ENCODE measurements around the gene CLMN. TPM values are rescaled to one million over a fixed set of nuclear protein-coding genes. Genes with fewer than 3 reads are reported as not detected.

Gene CLMN
- total and polyA plus RNA-seq, 2 of the 4 experiments (the other 2 are of a cell fraction) = 0.10 to 0.18 TPM

GRCh38 chr14:95232894-95233584, 86.7 kb downstream of the CLMN start:
- DNase-seq (no peak), ATAC-seq (ENCODE audit: low read depth) (no peak)
- dilution Hi-C loops (cut with HindIII; ENCODE audit: low sequenced_read_pairs, unreplicated experiment) = no loop called here
- no peak overlapping the region for H2AK9ac ChIP-seq (replicated peaks; ENCODE audit: low read depth, low read length, poor library complexity)
- H4K5ac ChIP-seq (ENCODE audit: low read depth, low read length) = no peak overlapping the region
- BruUV-seq (replicated peaks) = no TSS peak
- no peak overlapping the region for H3K4me2 ChIP-seq (ENCODE audit: low read depth, low read length)
- no peak overlapping the region for H3K18ac ChIP-seq (ENCODE audit: low read depth, low read length)
- H3K36me3 ChIP-seq (ENCODE audit: control insufficient read depth, insufficient read depth, low read length) = no peaks in the 10 kb centered on the region
- H3K9me1 ChIP-seq (ENCODE audit: insufficient read depth, low read length) = no peaks in the 10 kb centered on the region
- H3K4me1 ChIP-seq (ENCODE audit: control insufficient read depth, insufficient read depth, low read length) = no peaks in the 10 kb centered on the region
- no peak overlapping the region for H3K23ac ChIP-seq (ENCODE audit: low read depth, low read length)
- H3K79me1 ChIP-seq (ENCODE audit: low read depth in 1 of 2, low read length in 2 of 2) = no peaks in the 10 kb centered on the region
- WGBS, 2 experiments (ENCODE audit: extremely low coverage in 2 of 2, insufficient read length in 1 of 2) = no CpG with 5 or more reads among the region's 3 CpGs
- no peak overlapping the region for H3K14ac ChIP-seq (replicated peaks; ENCODE audit: low read depth, low read length)
- no peak overlapping the region for H3K27ac ChIP-seq (ENCODE audit: insufficient read depth, low read length)
- intact Hi-C loops (cut with micrococcal nuclease) = no loop called here
- no peaks in the 10 kb centered on the region for H4K20me1 ChIP-seq (ENCODE audit: insufficient read depth, low read length)
- in situ Hi-C loops (cut with MboI; ENCODE audit: low sequenced_read_pairs) = no loop called here
- H3K4me3 ChIP-seq (ENCODE audit: insufficient read depth, low read depth, low read length) = no peak overlapping the region
- peak overlapping the region; percentile 22 for H2BK5ac ChIP-seq (ENCODE audit: low read depth, low read length, poor library complexity, severe bottlenecking)
- ChIA-PET POLR2A (ENCODE audit: unreplicated experiment) (no interaction called here), CTCF (no interaction called here)
- no peak for TF ChIP-seq NFE2L2 (IDR thresholded peaks at IDR 0.05; ENCODE audit: low read depth, low read length)
- no peak for TF ChIP-seq MAZ (IDR thresholded peaks at IDR 0.05; ENCODE audit: borderline replicate concordance, low read depth, low read length)
- no peak for TF ChIP-seq RFX5 (IDR thresholded peaks at IDR 0.05; ENCODE audit: low read depth, low read length)
- TF ChIP-seq FOS (IDR thresholded peaks at IDR 0.05; ENCODE audit: low read depth, low read length) = no peak
- TF ChIP-seq CEBPB (IDR thresholded peaks at IDR 0.05; ENCODE audit: low read depth, low read length) = no peak
- no peak for TF ChIP-seq SMC3 (IDR thresholded peaks at IDR 0.05; ENCODE audit: low read depth, low read length)
- no peak for TF ChIP-seq CTCF (conservative IDR thresholded peaks at IDR 0.05; ENCODE audit: low read depth, low read length)
- no peak for TF ChIP-seq BHLHE40 (IDR thresholded peaks at IDR 0.05; ENCODE audit: low read depth, low read length)
- no peak for TF ChIP-seq ELK1 (IDR thresholded peaks at IDR 0.05; ENCODE audit: borderline replicate concordance, low read depth, low read length)
- no peak for TF ChIP-seq RAD21 (IDR thresholded peaks at IDR 0.05; ENCODE audit: low read length)
- no peak for TF ChIP-seq MAFK (IDR thresholded peaks at IDR 0.05; ENCODE audit: low read depth, low read length)
- TF ChIP-seq CHD1 (IDR thresholded peaks at IDR 0.05; ENCODE audit: low read depth, low read length) = no peak
- no peak for TF ChIP-seq POLR2A (IDR thresholded peaks at IDR 0.05; ENCODE audit: low read depth, low read length)
- TF ChIP-seq MXI1 (IDR thresholded peaks at IDR 0.05; ENCODE audit: borderline replicate concordance, low read depth, low read length) = no peak
- no peak for TF ChIP-seq RCOR1 (IDR thresholded peaks at IDR 0.05; ENCODE audit: insufficient replicate concordance, low read length)
- no peak for TF ChIP-seq USF2 (IDR thresholded peaks at IDR 0.05; ENCODE audit: low read depth, low read length)
- no peak overlapping the region for H3K9ac ChIP-seq (ENCODE audit: low read depth, low read length)
- H2BK20ac ChIP-seq (ENCODE audit: low read depth, low read length) = no peak overlapping the region
- no peaks in the 10 kb centered on the region for H3K9me3 ChIP-seq (ENCODE audit: control insufficient read depth, insufficient read depth, low read length)
- H2BK15ac ChIP-seq (ENCODE audit: low read depth, low read length) = no peak overlapping the region
- H3K56ac ChIP-seq (ENCODE audit: extremely low read depth, insufficient read depth, low read length) = no peak overlapping the region; the same call in 1 of the 2 replicates
- H3K4ac ChIP-seq (ENCODE audit: low read depth, low read length) = no peak overlapping the region
- H2BK120ac ChIP-seq (ENCODE audit: low read depth, low read length) = no peak overlapping the region
- no peak overlapping the region for H2AK5ac ChIP-seq (ENCODE audit: low read depth, low read length)
- no peak overlapping the region for H2AFZ ChIP-seq (replicated peaks; ENCODE audit: low read length, poor library complexity)
- no peak overlapping the region for H4K91ac ChIP-seq (ENCODE audit: insufficient read depth, low read depth, low read length)
- no peaks in the 10 kb centered on the region; the same call in 1 of the 2 replicates for H3K27me3 ChIP-seq (ENCODE audit: control insufficient read depth, insufficient read depth, low read length)
- no peak overlapping the region for H4K8ac ChIP-seq (ENCODE audit: low read depth in 2 of 2, low read length in 2 of 2)

All from IMR-90 (cell line).